GM19035 (cell line): Measurements from ENCODE around the gene PLD4.
"Not testable (repeated sequence)": the region's sequence is repeated elsewhere in the genome, so short reads cannot be mapped to it uniquely, and the experiment has no call there.

Experiments used
- ATAC-seq: cut with Tn5 transposase; IDR thresholded peaks from one replicate; pipeline ENCODE4 v1.9.1; 2021; ENCODE audit not compliant: unreplicated experiment

Gene PLD4

DNA sequence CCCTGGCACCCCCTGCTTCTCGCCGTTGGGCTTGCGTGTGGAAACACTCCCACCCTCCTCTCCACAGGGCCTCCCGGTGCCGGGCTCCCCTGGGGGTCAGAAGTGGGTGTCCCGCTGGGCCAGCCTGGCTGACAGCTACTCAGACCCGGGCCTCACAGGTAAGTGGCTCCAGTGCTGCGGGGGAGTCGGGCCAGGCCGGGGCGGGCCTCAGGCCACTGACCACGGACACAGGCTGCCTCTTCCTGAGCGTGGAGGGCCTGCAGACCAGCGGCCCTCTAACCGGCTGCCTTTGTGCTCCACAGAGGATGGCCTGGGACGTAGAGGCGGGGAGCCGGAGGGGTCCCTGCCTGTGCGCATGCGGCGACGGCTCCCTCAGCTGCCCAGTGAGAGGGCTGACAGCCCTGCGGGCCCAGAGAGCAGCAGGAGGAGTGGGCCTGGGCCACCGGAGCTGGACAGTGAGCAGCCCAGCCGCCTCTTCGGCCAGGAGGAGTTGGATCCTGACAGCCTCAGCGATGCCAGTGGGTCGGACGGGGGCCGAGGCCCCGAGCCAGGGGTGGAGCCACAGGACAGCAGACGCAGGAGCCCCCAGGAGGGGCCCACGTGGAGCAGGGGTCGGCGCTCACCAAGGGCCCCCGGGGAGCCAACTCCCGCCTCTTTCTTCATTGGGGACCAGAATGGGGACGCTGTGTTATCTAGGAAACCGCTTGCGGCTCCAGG lies 38.5 kb upstream of the PLD4 start:
- ATAC-seq = no peak

DNA sequence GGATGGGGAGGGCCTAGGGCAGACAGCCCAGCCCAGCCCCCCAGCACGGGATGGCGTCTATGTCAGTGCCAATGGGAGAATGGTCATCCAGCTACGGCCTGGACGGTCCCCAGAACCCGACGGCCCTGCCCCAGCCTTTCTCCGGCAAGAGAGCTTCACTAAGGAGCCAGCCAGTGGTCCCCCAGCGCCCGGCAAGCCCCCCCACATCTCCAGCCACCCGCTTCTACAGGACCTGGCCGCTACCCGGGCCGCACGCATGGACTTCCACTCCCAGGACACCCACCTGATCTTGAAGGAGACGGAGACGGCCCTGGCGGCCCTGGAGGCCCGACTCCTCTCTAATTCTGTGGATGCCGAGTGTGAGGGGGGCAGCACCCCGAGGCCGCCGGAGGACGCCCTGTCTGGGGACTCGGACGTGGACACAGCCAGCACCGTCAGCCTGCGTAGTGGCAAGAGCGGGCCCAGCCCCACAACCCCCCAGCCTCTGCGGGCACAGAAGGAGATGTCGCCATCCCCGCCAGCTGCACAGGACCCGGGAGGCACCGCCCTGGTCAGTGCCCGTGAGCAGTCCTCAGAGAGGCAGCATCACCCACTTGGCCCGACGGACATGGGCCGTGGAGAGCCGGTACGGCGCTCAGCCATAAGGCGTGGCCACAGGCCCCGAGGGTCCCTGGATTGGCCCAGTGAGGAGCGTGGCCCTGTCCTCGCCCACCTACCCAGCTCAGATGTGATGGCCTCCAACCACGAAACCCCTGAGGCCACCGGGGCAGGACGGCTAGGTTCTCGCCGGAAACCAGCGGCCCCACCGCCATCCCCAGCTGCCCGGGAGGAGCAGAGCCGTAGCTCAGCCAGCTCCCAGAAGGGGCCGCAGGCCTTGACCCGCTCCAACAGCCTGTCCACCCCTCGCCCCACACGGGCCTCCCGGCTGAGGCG lies 37.7 kb upstream of the PLD4 start:
- ATAC-seq = no peak

DNA sequence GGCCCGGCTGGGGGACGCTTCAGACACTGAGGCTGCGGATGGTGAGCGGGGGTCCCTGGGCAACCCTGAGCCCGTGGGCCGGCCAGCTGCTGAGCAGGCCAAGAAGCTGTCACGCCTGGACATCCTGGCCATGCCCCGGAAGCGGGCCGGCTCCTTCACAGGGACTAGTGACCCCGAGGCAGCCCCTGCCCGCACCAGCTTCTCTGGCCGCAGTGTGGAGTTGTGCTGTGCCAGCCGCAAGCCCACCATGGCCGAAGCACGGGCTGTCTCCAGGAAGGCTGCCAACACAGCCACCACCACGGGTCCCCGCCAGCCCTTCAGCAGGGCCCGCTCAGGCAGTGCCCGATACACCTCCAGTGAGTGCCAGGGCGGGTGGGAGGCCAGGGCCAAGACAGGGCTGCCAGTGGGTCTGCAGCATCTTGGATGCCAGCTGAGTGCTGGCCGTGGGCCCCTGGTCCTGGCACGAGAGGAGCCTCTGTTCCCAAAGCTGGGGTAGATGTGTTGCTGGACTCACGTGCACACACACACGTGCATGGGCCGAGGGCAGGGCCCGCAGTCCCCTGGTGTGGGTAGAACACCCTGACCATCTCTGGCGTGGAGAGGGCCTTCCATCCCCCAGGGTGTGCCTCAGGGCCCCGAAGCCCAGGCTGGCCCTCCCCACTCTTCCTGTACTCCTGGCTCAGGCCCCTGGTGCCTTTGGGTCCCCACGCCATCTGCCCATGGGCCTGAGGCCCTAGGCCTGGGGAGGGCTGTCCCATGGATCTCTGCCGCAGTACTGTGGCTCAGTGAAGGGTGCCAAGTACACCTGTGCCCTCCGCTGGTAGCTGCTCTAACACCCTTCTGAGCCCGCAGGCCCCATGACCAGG lies 36.8 kb upstream of the PLD4 start:
- ATAC-seq = no peak

DNA sequence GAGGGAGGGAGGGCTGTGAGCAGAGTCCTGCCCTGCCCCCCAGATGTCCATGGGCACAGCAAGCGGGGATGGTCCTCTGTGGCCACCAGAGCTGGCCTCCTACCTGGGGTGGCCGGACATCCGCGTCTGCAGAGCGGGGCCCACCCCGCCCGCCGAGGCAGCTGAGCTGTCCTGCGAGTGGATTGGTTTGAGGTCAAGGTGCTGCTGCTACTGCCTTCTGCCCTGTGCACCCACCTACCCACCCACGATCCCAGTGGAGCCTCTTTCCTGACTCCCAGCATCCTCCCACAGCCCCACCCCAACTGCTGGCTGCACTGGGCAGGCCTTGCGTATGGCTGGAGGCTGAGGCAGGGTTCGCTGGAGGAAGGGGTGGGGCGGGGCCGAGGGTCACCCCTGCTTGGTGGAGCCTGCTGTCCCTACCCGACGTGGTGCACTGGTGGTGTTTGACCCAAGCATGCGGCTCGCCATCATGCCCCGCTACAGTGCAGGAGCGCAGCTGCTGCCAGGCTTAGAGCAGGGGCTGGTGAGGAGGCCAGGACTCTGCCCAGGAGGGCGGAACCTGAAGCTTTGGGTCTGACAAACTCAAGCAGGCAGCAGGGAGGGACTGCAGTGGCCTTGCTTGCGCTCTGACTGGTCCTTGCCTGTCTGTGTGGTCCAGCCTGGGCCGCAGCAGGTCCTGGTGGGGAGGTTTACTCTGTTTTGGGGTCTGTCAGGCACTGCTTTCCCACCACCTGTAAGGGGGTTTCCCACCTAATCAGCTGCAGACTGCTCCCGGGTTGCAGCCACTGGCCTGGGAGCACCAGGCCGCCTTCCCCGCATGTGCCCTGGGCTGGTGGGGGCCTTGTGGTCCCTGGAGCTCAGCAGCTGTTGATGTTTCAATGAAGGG lies 35.9 kb upstream of the PLD4 start:
- ATAC-seq = no peak

DNA sequence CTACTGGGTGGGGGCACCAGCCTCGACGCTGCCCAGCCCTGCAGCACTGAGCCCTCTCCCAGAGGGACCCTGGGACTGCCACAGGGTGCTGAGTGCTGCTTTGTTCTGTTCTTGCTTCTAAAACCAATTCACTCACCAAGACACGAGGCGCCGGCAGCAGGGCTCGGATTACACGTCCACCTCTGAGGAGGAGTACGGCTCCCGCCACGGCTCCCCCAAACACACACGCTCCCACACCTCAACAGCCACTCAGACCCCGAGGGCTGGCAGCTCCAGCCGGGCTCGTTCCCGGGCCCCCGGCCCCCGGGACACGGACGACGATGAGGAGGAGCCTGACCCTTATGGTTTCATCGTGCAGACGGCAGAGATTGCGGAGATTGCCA lies 35.3 kb upstream of the PLD4 start:
- ATAC-seq = no peak

DNA sequence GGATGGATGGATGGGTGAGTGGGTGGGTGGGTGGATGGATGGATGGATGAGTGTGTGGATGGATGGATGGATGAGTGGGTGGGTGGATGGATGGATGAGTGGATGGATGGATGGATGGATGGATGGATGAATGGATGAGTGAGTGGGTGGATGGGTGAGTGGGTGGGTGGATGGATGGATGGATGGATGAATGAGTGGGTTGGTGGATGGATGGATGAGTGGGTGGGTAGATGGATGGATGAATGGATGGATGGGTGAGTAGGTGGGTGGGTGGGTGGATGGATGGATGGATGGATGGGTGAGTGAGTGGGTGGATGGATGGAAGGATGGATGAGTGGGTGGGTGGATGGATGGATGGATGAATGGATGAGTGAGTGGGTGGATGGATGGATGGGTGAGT lies 34.4 kb upstream of the PLD4 start:
- ATAC-seq = not testable (repeated sequence)

DNA sequence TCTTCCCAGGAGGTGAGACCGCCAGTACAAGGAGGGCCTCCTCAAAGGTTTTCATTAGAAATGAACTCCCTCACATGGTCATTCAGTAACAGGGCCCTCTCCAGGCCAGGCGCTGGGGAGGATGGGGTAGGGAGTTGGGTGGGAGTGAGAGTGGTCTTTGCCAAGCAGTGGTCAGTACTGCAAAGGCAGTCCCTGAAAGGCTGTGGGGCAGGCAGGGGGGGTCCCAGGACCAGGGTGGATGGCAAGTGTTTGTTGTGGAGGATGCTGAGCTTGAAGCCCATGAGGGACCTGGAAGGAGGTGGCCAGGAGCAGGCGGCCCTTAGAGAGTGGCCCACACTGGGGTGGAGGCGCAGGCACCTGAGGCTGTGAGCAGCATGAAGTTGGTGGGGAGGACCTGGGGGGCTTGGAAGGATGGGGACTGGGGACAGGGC lies 33.5 kb upstream of the PLD4 start:
- ATAC-seq = no peak

DNA sequence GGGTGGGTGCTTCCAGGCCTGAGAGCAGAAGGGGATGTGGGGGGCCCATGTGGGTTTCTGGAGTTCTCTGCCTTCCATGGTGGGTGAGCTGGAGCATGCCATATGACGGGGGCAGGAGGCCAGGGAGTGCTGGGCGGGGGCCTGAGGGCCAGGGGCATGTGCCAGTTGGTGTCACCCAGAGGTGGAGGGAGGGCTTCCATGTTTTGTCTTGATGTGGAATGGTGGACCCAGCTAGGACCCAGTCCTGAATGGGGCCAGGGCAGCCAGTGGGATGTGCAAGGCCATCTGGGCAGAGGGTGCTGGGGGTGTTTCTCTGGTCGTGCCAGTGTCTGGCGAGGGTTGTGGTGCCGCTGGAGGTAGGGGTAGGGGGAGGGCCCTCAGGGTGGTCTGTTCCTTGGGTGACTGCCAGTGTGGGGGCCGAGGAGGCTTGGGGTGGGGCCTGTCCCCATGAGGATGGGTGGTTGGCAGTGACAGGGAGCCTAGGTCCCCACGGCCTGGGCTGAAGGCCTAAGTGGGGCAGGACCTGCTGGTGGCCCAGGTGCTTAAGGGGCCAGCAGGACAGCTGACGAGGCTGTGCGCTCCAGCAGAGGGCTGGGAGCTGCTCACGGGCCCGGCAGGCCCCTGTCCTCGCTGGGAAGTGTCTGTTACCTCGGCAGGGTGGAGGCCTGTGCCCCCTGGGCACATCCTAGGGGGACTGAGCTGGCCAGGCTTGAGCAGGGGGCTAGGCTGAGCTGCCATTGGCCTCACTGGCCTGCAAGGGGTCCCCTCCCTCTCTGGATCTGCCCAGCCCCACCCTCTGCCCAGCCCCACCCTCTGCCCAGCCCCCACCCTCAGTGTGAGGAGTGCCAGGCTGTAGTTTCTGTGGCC lies 32.8 kb upstream of the PLD4 start:
- no peak for ATAC-seq

DNA sequence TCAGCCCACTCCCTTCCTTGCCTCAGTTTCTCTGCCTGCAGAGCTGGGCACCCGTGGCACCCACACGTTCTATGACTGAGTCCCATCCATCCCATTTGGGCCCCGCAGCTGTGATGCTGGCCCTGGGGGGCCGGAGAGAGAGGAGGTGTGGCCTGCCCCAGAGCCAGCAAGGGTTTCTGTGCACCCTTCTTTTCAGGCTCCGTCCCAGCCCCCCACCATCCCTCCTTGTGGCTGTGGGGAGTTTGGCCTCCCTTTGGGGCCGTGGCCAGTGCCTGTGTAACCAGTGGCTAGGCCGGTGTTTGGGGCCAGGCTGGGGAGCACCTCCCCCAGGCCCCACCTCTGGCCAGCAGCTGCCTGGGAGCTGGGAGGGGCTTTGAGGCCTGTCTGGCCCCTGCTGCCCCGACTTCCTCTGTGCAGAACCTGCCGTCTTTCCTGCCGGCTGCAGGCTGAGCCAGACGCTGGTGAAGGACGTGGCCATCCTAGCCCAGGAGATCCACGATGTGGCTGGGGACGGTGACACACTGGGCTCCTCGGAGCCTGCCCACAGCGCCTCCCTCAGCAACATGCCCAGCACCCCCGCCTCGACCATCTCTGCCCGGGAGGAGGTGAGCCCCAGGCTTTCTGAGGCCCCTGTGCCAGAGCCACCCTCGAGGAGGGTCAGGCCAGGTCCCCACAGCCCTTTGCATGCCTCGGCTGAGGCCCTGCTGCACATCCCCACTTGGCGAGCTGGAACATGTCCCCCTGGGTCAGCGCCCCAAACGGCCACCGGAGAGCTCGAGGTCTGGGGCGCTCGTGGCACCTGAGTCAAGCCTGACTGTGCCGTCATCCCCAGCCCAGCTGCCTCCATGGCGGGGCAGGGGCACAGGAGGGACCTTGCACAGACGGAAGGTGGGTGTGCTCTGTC lies 31.9 kb upstream of the PLD4 start:
- no peak for ATAC-seq

DNA sequence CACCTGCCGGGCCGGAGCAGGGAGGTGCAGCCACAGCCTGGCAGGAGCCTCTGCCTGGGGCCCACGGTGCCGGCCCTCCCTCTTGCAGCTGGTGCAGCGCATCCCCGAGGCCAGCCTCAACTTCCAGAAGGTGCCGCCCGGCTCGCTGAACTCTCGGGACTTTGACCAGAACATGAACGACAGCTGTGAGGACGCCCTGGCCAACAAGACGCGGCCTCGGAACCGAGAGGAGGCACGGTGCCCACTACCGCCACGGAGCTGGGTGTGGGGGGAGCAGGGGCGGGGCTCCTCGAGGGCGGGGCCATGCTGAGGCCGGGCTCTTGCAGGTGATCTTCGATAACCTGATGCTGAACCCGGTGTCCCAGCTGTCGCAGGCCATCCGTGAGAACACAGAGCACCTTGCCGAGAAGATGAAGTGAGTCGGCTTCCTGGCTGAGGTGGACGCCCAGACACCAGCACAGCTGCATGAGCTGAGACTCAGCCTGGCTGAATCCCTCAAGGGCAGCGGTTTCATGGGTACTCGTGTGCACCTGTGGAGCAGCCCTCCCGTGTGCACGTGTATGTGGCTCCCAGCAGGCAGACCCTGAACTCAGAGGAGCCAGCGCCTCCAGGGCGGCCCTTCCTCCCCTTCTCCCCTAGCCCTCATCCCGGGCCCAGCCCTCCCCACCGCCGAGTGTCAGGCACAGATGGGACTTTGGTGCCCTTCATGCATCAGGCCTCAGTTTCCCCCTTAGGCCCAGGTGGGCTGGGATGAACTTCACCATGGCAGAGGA lies 31.1 kb upstream of the PLD4 start:
- no peak for ATAC-seq

DNA sequence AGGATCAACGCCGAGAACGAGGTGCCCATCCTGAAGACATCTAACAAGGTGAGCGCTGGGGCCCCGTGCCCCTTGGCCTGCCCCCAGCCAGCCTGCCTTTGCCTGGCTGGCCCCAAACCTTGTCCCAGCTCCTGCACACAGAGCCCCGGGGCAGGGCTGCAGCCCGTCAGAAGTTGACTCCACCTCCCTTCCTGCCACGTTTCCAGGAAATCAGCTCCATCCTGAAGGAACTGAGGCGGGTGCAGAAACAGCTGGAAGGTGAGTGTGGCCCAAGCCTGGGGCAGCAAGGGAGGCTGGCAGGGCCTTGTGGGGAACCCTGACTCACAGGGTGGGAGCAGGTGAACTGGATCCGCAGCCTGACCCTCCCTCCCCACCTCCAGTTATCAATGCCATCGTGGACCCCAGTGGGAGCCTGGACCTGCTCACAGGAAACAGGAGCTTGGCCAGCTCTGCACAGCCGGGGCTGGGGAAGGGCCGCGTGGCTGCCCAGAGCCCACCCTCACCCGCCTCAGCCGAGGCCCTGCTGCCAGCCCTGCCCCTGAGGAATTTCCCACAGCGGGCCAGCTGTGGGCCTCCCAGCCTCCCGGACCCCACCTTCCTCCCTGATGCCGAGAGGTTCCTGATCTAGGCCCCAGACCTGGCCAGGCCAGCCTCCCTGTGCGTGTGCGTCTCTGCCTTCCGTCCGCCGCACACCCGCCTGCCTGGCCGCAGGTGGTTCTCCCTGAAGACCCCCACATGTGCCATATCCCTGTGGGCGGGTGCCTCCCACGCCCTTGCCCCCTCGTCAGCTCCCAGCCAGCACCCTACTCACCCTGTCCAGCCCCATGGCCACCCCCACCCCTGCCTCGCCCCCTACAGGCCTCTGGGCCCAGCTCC lies 30.1 kb upstream of the PLD4 start:
- no peak for ATAC-seq

DNA sequence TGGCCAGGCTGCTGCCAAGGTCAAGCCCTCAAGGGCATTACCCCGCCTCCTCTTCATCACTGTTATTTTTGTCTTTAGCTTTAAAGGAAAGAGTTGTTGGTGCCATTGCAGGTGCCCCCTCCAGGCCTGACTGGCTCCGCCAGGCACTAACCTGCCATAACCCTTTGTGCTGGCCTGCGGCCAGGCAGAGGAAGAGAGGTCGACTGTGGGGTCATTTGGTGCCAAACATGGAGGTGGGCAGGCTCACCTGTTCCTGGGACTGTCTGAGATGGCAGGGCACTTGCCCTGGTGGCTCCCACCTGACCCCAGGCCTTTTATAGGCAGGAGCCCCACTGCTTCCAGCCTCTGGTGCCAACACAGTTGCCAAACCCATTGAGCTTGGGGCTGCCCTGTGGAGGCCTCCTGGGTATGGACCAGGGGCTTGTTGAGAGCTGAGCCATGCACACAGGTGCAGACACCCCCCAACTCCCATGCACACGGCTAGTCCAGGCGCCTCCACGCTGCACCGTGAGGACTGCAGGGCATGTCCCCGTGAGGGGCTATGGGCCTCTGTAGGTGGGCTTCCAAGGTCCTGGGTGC lies 29.4 kb upstream of the PLD4 start:
- ATAC-seq = no peak

DNA sequence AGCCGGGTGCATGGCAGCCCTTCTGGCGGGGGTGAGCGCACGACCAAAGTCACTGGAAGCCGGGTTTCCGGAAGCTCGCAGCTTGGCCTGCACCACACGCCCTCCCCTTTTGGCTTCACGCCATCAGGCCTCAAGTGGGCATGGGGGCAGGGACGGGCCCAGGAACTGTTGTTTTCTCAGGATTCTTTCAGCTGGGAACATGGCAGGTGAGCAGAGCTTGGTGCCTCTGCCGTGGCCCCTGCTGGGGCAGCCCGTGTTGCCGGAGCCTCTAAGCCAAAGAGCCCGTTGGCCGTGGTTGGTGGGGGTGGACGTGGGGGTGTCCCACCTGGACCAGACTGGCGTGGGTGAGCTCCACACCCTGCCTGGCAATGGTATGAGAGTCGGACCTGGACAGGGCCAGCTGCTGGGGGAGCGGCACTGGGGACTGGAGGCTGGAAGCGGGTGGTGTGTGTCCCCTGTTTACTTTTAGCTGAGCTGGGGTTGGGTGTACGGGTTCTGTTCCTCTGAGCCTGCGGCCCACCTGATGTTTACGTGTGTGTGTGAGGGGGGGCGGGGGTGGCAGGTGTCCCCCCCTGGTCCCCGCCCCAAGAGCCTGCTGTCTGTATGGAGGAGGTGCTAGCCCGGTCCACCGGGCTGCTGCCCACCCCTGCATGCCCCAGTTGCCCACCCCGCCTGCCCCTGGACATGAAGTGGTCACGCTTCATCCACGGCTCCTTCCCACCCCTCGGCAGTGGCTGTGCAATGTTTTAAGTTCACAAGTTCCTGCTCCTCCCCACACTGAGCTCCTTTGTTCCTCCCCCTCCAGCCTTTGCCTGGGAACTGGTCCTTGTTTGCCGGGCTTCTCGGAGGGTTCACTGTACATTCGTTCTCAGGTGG lies 28.7 kb upstream of the PLD4 start:
- no peak for ATAC-seq

DNA sequence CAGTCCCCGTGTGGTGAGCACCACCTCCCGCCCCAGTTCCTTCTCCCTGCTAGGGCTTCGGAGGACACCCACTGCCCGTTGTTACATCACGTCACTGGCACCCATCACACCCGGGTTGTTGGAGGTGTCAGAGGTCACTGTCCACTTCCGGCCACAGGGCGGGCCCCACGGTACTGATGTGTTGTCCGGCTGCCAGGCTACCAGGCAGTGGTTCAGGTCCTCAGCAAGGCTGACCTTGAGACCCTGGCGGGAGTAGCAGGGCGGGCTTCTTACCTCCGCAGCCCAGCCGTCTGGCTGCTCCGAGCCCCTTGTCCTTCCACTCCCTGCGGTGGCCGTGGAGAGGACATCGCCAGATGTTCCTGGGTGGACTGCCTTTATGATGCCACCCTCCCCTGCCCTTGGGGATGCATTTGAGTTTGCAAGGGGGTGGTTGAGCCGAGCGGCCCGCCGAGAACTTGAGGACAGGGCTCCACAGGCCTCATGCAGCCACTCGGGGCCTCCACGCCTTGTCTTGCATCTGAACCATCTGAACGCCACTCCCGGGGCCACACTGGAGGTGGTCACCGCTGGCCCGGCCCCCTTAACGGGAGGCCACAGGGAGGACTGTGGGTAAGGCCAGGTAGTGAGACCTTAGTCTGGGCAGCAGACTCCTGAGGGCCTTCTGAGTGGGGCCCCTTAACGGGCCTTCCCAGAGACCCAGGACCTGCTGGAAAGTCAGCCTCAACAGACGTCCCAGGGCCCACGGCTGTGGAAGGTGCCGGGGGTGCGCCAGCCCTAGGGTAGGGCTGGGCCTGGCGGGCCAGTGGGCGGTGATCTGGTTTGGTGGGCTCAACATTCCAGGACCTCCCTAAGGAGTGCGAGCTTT lies 27.1 kb upstream of the PLD4 start:
- no peak for ATAC-seq

DNA sequence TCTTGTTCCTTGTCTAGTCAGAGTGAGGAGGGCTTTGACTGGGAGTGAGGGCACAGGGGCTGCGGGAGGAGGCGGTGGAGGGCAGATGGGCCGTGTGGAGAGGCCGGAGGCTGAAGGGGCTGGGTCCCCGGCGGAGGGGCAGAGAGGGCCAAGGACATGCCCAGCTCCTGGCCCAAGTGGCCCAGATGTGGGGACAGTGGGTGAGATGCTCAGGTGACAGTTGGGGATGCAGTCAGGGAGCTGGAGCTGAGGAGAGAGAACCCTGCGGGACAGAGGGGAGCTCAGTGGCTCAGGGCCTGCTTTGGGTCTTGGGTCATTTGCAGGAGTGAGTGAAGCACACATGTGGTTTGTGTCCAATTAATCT lies 26.5 kb upstream of the PLD4 start:
- ATAC-seq = no peak
